Loucy (cell line): ENCODE results near the gene PLCH1.

ENCODE experiments used
- H2AFZ ChIP-seq: fragments of 200-600 bp; sonication (generic); 2 replicates; pipeline ENCODE4 v1.6.0; 2016; ENCODE audit warnings: antibody characterized with exemption, mild to moderate bottlenecking, low read length, moderate library complexity
- H3F3A ChIP-seq: fragments of 200-600 bp; 2 replicates; pipeline ENCODE4 v1.6.0; 2016; ENCODE audit warnings: antibody characterized with exemption, low read depth, mild to moderate bottlenecking
- H3K27me3 ChIP-seq: fragments of 200-600 bp; sonication (generic); 2 replicates; pipeline ENCODE4 v1.6.1; 2014; ENCODE audit warnings: low read length, mild to moderate bottlenecking; ENCODE audit not compliant: insufficient read depth, poor library complexity, severe bottlenecking
- H3K36me3 ChIP-seq: fragments of 200-600 bp; sonication (generic); 2 replicates; pipeline ENCODE4 v1.6.1; 2016; ENCODE audit warnings: low read length; ENCODE audit not compliant: insufficient read depth
- H3K4me1 ChIP-seq: fragments of 200-600 bp; sonication (generic); 2 replicates; pipeline ENCODE4 v1.5.1; 2014; ENCODE audit warnings: low read length, mild to moderate bottlenecking; ENCODE audit not compliant: insufficient read depth, poor library complexity, severe bottlenecking
- H3K4me2 ChIP-seq: fragments of 200-600 bp; sonication (generic); 2 replicates; pipeline ENCODE4 v1.6.0; 2014; ENCODE audit warnings: antibody characterized with exemption, low read length, low read depth, mild to moderate bottlenecking; ENCODE audit not compliant: poor library complexity, severe bottlenecking
- H3K4me3 ChIP-seq: fragments of 200-600 bp; sonication (generic); 2 replicates; pipeline ENCODE4 v1.5.1; 2014; ENCODE audit warnings: low read length, mild to moderate bottlenecking, mixed read lengths; ENCODE audit not compliant: poor library complexity, severe bottlenecking
- H3K79me2 ChIP-seq: fragments of 200-600 bp; sonication (generic); 2 replicates; pipeline ENCODE4 v1.6.1; 2014; ENCODE audit warnings: low read length; ENCODE audit not compliant: insufficient read depth
- H3K9ac ChIP-seq: fragments of 200-600 bp; sonication (generic); 2 replicates; pipeline ENCODE4 v1.6.0; 2014; ENCODE audit warnings: mild to moderate bottlenecking, low read depth, low read length, moderate library complexity; ENCODE audit not compliant: poor library complexity, severe bottlenecking
- H3K9me2 ChIP-seq: fragments of 200-600 bp; sonication (generic); replicated peaks from 2 replicates; pipeline ENCODE4 v1.6.1; 2016; ENCODE audit warnings: low read depth, low read length, mixed read lengths
- H3K9me3 ChIP-seq: fragments of 200-600 bp; sonication (generic); 2 replicates; pipeline ENCODE4 v1.6.1; 2014; ENCODE audit warnings: mild to moderate bottlenecking, antibody characterized with exemption, low read length, low read depth; ENCODE audit not compliant: insufficient read depth
- H4K20me1 ChIP-seq: fragments of 200-600 bp; sonication (generic); 2 replicates; pipeline ENCODE4 v1.6.0; 2014; ENCODE audit warnings: antibody characterized with exemption, low read length, mild to moderate bottlenecking; ENCODE audit not compliant: insufficient read depth, poor library complexity, severe bottlenecking
- CTCF ChIP-seq: fragments of 200-600 bp; sonication (generic); conservative IDR thresholded peaks from 2 replicates; pipeline ENCODE4 v1.5.1; 2014; ENCODE audit warnings: mild to moderate bottlenecking, antibody characterized with exemption, low read length
- EZH2phosphoT487 ChIP-seq: fragments of 200-600 bp; IDR thresholded peaks from 2 replicates; pipeline ENCODE4 v1.6.1; 2018; ENCODE audit warnings: antibody characterized with exemption, mild to moderate bottlenecking, moderate library complexity, borderline replicate concordance

Gene PLCH1

GRCh38 chr3:155748611-155749365 lies 3.9 kb upstream of the PLCH1 start:
- Histone ChIP-seq H3K79me2 (no peaks in the 10 kb centered on the region), H3F3A (no peaks in the 10 kb centered on the region), H3K9me2 (no peaks in the 10 kb centered on the region), H3K4me3 (no peak overlapping the region), H3K27me3 (peaks cover 29% of the 10 kb centered on the region), H4K20me1 (no peaks in the 10 kb centered on the region), H3K4me2 (no peak overlapping the region), H3K9me3 (no peaks in the 10 kb centered on the region), H3K9ac (no peak overlapping the region), H3K4me1 (peaks cover 13% of the 10 kb centered on the region), H2AFZ (no peak overlapping the region), H3K36me3 (no peaks in the 10 kb centered on the region)
- TF ChIP-seq EZH2phosphoT487: no peak
- TF ChIP-seq CTCF: no peak

- no peak for TF ChIP-seq CTCF
- TF ChIP-seq EZH2phosphoT487: no peak
- H2AFZ ChIP-seq: no peak overlapping the region
- H3K9ac ChIP-seq: no peak overlapping the region
- no peaks in the 10 kb centered on the region for H3K9me3 ChIP-seq
- H3K27me3 ChIP-seq: peaks cover 38% of the 10 kb centered on the region
- H4K20me1 ChIP-seq: no peaks in the 10 kb centered on the region
- H3F3A ChIP-seq: no peaks in the 10 kb centered on the region
- peaks cover 17% of the 10 kb centered on the region for H3K4me1 ChIP-seq
- no peak overlapping the region for H3K4me2 ChIP-seq
- H3K79me2 ChIP-seq: no peaks in the 10 kb centered on the region
- no peaks in the 10 kb centered on the region for H3K9me2 ChIP-seq
- H3K36me3 ChIP-seq: no peaks in the 10 kb centered on the region
- no peak overlapping the region for H3K4me3 ChIP-seq
Observed at GRCh38 chr3:155747946-155748290, 3.0 kb upstream of the PLCH1 start.

- Histone ChIP-seq H3K27me3 (peaks cover 38% of the 10 kb centered on the region), H4K20me1 (no peaks in the 10 kb centered on the region), H3K9me3 (no peaks in the 10 kb centered on the region), H3K4me2 (no peak overlapping the region), H3K4me3 (no peak overlapping the region), H3F3A (no peaks in the 10 kb centered on the region), H2AFZ (no peak overlapping the region), H3K4me1 (peaks cover 17% of the 10 kb centered on the region), H3K9me2 (no peaks in the 10 kb centered on the region), H3K9ac (no peak overlapping the region), H3K36me3 (no peaks in the 10 kb centered on the region), H3K79me2 (no peaks in the 10 kb centered on the region)
- no peak for TF ChIP-seq CTCF
- TF ChIP-seq EZH2phosphoT487: no peak
Observed at GRCh38 chr3:155747286-155747945, 2.5 kb upstream of the PLCH1 start.
